ENCODE data around the gene COL11A2. TPM values are rescaled to one million over a fixed set of nuclear protein-coding genes. Genes with fewer than 3 reads are reported as not detected.

Gene COL11A2
- total RNA-seq, 1 experiment from 2014 or later = 0.31 TPM

DNA sequence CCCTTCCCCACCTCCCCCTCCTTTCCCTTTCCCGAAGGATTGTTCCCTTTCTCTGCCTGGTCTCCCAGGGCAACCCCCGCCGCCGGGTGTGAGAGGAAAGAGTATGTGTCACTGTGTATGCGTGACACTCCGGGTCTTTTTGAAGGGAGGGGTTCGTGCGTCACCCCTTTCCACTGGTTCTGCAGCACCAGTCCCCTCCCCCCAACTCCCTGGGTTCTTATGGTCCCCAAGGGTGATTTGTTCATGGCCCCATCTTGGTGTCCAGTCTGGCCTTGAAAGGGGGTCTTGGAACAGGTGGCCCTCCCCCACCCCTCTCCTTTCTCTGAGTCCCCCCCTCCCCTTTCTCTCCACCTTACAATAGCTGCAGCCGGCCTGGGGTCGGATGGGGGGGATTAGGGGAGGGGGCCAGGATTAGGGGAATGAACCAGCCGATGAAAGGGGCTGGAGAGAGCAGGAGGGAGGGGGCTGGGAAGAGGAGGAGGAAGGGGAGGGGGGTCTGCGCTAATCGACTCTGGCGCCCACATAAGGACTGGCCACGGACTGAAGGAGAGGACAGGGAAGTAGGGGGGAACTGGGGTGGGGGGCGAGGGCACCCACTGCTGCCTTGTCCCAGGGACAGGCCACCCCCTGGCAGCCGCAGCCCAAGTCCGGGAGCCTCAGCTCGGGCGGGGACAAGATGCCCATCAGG lies 14.7 kb upstream of the COL11A2 start:
- no peak for DNase-seq (ENCODE audit: low spot score)

DNA sequence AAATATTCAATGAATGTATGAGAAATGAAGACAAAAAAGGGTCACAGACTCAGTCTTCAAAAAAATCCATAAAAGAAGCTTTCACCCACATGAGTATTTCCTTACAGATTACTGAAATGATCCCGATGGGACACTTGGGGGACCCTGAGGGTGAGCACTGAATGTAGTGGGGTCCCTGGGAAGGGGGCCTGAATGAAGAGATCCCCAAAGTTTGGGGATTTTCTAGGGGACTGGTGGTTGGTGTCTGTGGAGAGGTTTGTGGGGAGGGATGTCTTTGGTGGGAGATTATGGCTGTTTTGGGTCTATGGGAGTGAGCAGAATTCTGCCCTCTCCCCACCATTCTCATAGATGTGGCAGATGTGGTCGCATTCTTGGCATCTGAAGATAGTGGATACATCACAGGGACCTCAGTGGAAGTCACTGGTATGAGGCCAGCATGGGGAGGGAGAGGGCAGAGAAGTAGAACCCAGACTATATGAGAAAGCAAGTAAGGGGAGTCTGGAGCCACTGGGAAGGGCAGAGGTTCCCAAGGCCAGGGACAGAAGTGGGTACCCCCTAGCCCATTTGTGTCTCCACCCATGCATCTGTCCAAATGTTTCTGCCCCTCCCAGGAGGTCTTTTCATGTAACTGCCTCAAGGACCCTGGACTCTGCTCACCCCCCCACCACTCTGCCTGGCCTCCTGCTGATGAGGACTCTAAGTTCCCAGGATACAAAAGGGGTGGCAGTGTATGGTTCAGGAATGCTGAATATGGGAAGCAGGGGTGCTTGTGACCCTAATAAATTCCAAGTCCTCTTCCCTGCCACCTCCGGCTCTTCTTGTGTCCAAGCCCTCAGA lies 14.0 kb upstream of the COL11A2 start:
- no peak for DNase-seq (ENCODE audit: low spot score)

DNA sequence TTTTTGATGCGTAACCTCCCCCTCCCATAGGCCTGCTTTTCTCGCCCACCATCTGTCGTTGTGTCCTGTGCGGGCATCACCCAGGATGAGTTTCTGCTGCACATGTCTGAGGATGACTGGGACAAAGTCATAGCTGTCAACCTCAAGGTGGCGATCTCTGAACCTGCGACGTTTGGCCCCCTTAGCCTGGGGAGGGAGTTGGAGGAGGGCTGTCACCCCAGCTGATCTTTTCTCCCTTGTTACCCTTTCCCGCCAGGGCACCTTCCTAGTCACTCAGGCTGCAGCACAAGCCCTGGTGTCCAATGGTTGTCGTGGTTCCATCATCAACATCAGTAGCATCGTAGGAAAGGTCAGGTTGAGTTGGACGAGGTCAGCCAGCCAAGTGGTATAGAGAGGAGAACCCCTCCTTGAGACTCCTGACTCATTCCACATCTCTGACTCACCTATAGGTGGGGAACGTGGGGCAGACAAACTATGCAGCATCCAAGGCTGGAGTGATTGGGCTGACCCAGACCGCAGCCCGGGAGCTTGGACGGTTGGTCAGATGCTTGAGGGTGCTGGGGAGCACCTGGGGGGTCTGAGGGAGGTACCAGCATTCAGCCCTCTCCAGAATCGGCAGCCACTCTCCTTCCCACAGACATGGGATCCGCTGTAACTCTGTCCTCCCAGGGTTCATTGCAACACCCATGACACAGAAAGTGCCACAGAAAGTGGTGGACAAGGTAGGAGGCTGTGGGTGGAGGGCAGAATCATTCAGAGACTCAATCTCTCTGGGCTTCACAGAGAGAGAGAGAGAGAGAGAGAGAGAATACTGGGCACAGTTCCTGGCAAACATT lies 13.1 kb upstream of the COL11A2 start:
- DNase-seq (ENCODE audit: low spot score) = peak; percentile 60

DNA sequence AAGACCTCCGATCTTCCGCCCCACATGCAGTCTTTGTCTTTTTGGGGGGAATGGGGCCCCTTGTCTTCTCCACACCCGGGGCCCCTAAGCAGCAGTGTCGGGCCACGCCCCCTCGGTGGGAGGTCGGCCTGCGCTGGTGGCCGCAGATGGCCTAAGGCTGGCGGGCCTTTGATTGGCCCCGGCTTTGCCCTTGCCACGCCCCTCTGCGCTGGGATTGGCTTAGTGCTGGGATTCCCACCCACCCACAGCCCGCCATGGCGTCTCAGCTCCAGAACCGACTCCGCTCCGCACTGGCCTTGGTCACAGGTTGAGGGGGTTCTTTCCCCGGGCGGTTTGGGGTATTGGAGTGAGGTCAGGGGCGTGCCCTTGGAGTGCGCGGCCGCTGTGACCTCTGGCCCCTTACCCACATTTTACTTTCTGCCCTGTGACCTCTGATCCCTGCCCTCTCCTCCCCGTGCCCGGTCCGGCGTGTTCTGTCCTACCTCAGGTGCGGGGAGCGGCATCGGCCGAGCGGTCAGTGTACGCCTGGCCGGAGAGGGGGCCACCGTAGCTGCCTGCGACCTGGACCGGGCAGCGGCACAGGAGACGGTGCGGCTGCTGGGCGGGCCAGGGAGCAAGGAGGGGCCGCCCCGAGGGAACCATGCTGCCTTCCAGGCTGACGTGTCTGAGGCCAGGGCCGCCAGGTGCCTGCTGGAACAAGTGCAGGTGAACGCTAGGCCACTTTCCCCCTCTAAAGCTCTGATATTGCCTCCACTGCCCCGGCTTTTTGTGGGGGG lies 12.3 kb upstream of the COL11A2 start, which contains the start of gene HSD17B8:
TSS of gene HSD17B8 (plus strand) at position 241 of the 776 bp plus-strand sequence. CDS start at position 255, 14 bp downstream.
- peak; percentile 94 for DNase-seq (ENCODE audit: low spot score)

DNA sequence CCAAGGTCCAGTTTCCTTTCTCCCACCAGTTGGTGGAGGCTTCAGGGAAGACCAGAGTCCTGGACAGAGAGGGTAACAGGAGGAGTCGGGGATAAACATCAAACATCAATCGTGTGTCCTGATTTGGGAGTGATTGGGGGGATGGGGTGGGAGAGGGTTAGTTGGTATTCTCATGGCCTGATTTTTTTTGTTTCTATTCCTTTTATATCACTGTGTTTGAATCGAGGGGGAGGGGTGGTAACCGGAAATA lies 11.8 kb upstream of the COL11A2 start:
- DNase-seq (ENCODE audit: low spot score) = no peak

DNA sequence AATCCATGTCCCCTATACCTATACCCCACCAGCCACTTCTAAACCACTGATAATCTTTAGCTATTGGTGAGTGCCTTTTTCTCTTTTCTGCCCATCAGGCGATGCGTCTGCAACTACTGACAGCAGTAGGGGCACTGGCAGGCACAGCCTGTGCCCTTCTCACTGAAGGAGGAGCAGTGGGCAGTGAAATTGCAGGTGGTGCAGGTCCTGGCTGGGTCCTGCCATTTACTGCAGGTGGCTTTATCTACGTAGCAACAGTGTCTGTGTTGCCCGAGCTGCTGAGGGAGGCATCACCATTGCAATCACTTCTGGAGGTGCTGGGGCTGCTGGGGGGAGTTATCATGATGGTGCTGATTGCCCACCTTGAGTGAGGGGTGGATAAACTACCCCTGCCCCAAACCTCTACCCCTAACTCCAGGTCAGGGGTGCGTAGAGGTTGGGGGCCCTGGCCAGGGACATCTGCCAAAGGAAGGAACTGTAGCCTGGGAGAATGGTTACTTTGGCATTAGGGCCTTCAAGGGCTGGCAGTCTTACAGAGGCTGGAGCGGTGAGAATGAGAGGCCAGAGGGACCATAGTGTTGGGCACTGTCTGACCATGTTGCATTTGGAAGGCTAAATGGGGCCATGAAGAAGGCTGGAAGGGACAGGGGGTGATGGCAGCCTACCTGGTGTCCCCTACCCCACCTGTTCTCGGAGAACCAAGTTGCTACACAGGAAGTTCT lies 11.3 kb upstream of the COL11A2 start:
- DNase-seq (ENCODE audit: low spot score) = no peak

DNA sequence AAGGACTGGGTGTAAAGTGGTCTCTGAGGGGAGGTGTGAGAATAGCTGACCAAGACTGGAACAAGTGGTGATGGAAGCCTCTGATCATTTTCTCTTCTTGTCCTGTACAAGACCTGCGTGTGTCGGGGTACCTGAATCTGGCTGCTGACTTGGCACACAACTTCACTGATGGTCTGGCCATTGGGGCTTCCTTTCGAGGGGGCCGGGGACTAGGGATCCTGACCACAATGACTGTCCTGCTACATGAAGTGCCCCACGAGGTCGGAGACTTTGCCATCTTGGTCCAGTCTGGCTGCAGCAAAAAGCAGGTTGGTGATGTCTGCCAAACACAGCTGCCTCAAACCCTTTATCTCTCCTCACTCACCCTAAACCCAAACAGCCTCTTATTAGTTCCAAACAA lies 10.5 kb upstream of the COL11A2 start:
- no peak for DNase-seq (ENCODE audit: low spot score)

DNA sequence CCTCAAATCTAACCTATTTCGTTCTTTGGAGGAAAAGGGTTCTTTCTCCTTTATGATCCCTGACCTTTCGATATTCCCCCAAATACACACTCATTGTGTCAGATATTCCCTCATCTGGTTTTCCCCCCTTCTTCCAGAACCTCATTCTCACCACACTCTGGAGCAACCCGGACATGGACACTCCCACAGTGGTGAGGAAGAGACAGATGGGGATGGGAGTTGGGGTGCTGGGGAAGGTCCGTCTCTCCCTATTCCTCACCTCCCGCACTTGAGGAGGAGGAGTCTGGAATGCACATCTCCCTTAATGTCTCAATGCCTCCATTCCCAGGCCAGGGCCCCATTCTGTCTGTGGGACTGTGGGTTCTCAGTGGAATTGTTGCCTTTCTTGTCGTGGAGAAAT lies 9.7 kb upstream of the COL11A2 start:
- no peak for DNase-seq (ENCODE audit: low spot score)

DNA sequence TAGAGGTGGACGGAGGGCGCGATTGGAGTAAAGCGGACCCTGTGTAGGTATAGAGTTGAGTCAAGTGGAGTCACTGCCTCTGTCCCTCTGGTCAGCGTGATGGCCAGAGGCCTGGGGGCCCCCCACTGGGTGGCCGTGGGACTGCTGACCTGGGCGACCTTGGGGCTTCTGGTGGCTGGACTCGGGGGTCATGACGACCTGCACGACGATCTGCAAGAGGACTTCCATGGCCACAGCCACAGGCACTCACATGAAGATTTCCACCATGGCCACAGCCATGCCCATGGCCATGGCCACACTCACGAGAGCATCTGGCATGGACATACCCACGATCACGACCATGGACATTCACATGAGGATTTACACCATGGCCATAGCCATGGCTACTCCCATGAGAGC lies 8.9 kb upstream of the COL11A2 start:
- DNase-seq (ENCODE audit: low spot score) = no peak

DNA sequence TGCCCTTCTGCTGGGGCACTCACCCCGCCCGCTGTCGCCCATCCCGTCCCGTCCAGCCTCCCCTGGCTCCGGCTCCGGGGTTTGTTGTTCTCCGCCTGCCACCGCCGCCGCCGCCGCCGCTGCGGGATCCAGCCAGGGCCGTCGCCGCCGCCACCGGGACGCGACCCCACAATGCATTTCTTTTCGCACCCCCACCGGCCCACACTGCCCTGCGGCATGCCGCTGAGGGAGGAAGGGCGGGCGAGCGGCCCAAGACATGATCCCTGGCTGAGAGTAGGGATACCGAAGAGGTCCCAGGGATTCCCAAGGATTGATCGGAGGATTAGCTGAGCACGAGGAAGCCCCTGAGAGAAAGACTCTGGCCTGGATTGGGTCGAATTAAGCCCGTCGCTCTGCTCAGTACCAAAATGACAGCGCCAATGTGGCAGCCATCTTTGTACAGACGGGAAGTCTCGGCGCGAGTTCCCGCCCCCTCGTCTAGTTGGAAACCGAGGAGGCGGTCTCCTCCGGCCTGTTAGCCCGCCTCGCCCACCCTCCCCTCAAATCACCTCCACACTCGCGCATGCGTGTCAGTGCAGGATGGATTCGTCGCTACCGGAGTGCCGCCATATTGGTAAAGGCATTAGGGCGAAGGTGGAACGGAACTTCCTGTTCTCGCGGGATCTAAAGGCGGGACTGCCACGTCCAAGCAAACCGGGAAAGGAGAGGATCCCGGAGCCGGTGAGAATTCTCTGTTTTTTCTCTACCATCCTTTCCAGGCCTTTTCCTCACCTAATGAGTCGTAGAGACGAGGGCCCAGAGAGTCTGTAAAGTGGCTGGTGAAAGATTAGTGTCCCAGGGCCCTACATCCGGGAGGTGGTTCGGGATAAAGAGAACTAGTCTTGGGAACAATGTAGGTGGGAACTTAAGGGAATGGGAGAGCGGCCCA lies 8.2 kb upstream of the COL11A2 start, which contains the start of the genes RXRB and SLC39A7:
TSS of gene RXRB (minus strand) at position 447 of the 928 bp plus-strand sequence. CDS start at position 258, 189 bp downstream.
TSS of gene SLC39A7 (plus strand) at position 649 of the 928 bp plus-strand sequence. CDS start 379 bp downstream, outside the sequence.
- peak; percentile 99 for DNase-seq (ENCODE audit: low spot score)

DNA sequence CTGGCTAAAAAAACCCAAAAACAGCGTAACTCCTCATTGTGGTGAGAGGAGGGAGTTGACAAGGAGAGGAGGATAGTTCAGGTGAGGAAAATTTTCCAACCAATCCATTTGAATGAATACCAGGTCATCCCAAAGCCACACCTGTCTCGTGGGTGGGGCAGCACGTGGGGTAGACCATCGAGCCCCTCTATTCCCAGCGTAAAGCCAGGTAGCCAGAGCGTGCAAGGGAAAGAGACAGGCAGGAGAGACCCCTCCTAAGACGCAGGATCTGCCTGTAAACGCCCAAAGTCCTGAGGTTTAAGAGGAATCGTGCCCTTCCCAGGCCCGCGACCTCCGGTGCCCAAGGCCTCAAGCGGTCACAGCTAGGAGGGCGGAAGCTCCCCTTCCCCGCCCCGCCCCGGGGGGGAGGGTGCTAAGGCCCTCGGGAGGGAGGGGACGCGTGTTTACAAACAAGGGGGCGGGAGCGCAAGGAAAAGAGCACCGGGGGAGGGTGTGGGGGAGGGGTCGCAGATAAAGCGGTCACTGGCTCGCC lies 7.5 kb upstream of the COL11A2 start:
- peak; percentile 61 for DNase-seq (ENCODE audit: low spot score)

DNA sequence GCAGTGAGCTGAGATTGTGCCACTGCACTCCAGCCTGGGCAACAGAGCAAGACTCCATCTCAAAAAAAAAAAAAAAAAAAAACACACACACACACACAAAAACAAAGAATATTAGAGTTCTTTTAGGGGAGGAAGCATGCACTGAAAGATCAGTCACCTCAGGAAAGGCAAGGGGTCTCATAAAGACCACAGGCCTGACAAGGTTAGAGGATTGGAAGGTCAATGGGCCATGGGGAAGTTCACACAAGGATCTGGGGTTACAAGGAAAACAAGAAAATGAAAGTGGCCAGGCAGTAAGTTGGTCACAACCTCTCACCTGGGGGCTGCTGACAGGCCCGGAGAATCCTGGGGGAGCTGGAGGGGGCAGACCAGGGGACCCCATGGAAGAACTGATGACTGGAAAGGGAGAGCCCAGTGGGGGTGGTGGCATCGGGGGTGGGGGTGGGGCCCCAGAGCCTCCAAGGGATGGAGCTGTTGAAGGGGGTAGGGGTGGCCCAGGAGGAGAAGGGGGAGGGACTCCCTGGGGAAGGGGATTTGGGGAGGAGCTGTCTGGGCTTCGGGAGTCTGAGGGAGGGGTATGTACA lies 6.7 kb upstream of the COL11A2 start:
- DNase-seq (ENCODE audit: low spot score) = no peak

DNA sequence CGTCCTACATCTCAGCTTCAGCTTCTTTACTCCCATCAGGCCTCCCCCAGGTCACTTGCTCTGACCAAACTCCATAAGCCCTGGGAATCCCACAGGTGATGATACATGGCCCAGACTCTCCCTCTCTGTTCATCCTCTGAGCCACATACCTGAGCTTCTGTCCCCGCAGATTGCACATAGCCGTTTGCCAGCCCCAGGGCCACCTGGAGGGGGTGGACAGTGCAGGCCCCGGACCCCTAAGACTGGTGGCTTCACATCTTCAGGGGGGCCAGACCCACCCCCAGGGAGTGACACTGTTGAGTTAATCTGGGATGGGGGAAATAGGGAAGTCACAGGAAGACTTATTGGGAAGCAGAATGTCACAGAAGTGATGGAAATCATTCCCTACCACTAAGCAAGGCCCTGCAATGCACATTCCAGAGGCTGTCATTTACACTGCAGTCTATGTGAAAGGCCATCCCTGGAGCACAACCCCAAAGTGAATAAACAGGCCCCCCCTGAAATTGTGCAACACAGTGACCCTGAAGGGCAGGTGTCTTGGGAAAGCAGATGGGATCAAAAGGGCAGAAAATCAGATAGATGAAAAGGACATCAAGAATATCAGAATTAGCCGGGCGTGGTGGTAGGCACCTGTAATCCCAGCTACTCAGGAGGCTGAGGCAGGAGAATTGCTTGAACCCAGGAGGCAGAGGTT lies 6.0 kb upstream of the COL11A2 start:
- no peak for DNase-seq (ENCODE audit: low spot score)

DNA sequence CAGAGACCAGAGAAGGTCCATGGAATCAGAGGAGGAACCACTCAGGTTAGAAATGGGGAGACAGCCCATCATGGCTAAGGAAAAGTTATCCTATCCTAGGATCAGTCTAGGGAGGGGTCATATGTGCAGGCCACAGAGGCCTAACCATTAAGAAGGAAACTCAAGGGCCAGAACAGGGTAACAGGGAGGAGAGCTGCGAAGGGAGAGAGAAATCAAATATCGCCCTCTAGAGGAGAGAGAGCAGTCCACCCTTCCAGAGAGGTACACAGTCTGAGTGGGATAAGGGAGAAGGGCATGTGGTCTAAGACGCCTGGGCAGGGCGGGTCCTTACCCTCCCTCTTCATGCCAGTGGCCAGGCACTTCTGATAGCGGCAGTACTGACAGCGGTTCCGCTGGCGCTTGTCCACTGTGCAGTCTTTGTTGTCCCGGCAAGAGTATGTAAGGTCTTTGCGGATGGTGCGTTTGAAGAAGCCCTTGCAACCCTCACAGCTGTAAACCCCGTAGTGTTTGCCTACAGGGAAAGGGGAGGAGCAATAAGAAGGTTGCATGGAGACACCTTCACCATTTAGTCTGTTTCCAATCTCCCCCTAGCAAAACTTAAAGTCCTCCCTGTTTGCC lies 5.3 kb upstream of the COL11A2 start:
- peak; percentile 84 for DNase-seq (ENCODE audit: low spot score)

DNA sequence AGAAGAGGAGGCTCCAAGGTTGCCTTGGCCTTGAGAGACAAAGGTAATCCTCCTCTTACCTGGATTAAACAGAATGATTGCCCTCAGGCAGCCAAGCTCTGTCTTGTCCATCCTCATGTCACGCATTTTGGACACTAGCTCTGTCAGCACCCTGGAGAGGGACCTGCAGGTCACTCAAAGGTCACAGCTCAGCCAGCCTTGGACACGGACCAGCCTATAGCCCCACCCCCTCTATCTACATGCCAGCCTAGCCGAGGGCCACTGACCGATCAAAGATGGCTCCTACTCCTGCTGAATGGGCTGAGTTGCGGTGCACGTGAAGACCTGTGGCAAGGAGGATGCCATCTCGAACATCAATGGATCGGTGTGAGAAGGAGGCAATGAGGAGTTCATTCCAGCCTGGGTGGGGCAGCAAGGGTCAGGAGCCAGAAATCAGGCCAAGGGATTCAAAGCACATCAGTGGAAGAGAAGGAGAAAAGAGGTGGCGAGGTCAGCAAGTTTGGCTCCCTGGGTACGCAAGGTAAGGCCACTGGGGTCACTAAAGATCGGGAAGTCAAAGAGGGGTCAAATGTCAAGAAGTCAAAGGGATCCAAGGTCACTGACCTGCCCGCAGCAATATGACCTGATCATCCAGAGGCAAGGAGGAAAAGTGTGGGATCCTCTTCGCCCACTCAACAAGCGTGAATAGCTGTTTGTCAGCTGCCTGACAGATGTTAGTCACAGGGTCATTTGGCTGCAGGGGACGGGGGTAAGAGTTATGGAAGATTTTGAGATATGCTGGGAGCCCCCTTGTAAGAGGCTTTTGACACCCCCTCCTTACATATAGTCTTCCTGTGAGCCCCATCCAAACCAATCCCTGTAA lies 3.3 kb upstream of the COL11A2 start:
- DNase-seq (ENCODE audit: low spot score) = no peak

DNA sequence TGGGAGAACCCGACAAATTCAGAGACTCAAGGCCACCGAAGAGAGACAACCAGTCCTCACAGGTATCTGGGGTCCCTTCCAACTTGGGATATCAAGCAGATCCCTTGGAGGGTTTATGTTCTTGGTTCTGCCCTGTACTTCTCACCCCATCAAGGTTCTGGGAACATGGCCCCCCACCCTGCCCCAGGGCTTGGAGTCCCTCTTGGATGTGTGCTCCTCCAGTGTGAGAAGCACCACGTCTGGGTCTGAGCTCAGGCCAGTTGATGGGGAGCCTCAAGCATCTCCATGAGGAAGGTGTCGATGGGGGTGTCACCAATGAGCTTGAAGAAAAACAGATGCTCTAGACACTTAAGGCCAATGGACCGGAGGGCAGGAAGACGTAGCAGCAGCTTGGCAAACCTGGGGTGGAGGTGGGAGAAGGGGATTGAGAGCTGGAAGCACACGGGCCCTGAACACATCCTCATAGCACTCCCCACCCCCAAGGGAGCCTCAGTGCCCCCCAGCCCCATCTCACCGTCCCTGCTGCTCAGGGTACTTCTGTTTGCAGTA lies 2.2 kb upstream of the COL11A2 start:
- DNase-seq (ENCODE audit: low spot score) = no peak

Measured in HT-29 (cell line).